Right lung (tissue), 5 donors: ENCODE data around the gene USP13. TPM values are rescaled to one million over a fixed set of nuclear protein-coding genes. Genes with fewer than 3 reads are reported as not detected.
A peak's percentile ranks its signal among the peaks of the same experiment; 100 is the strongest.

Source experiments
- DNase-seq, 2 donors: peaks; one replicate each; pipeline ENCODE4 v3.0.0-alpha.2; 2013
- polyA plus RNA-seq, 5 donors: library from polyadenylated mRNA; unstranded; fragments of 120-200 nt; gene quantifications; one replicate each; pipeline versions ENCODE4 v1.2.1 to v1.2.3, GENCODE V29; 2013; ENCODE audit warnings: inconsistent platforms in 1 of 5, low replicate concordance in 1 of 5; ENCODE audit not compliant: insufficient read length in 5 of 5, insufficient read depth in 1 of 5

The USP13 gene
- polyA plus RNA-seq, 5 donors, result 14.5 to 27.6 (median 23.3) TPM

- no peak for DNase-seq
Measured at GRCh38 chr3:179697736-179698332, 45.0 kb downstream of the USP13 start.

- no peak for DNase-seq
Measured at GRCh38 chr3:179700716-179701115, 47.9 kb downstream of the USP13 start.

GRCh38 chr3:179701176-179701827, 48.5 kb downstream of the USP13 start:
- no peak for DNase-seq

- no peak for DNase-seq
Measured at GRCh38 chr3:179702271-179702947, 49.6 kb downstream of the USP13 start.

GRCh38 chr3:179703816-179704215, 51.0 kb downstream of the USP13 start:
- no peak for DNase-seq

GRCh38 chr3:179706233-179706632, 53.4 kb downstream of the USP13 start:
- DNase-seq, result no peak

- DNase-seq, result no peak
Measured at GRCh38 chr3:179710079-179710478, 57.2 kb downstream of the USP13 start.

GRCh38 chr3:179713643-179714090, 60.8 kb downstream of the USP13 start:
- no peak for DNase-seq

GRCh38 chr3:179715582-179715981, 62.7 kb downstream of the USP13 start:
- no peak for DNase-seq

- DNase-seq, result no peak
Measured at GRCh38 chr3:179716226-179716625, 63.4 kb downstream of the USP13 start.

GRCh38 chr3:179716811-179717210, 64.0 kb downstream of the USP13 start:
- DNase-seq, result no peak

GRCh38 chr3:179717219-179717618, 64.4 kb downstream of the USP13 start:
- DNase-seq, result no peak

GRCh38 chr3:179719048-179719734, 66.4 kb downstream of the USP13 start:
- DNase-seq, result no peak

GRCh38 chr3:179720196-179720595, 67.4 kb downstream of the USP13 start:
- DNase-seq, result no peak

- no peak for DNase-seq
Measured at GRCh38 chr3:179723617-179724016, 70.8 kb downstream of the USP13 start.

GRCh38 chr3:179726075-179726699, 73.3 kb downstream of the USP13 start:
- DNase-seq, result no peak

- DNase-seq, result no peak
Measured at GRCh38 chr3:179729086-179729485, 76.2 kb downstream of the USP13 start.

- DNase-seq, result no peak
Measured at GRCh38 chr3:179729981-179730380, 77.1 kb downstream of the USP13 start.

GRCh38 chr3:179730506-179730905, 77.7 kb downstream of the USP13 start:
- DNase-seq, result no peak

GRCh38 chr3:179731544-179731943, 78.7 kb downstream of the USP13 start:
- peak; percentile 36 to 49 for DNase-seq

- DNase-seq, result no peak
Measured at GRCh38 chr3:179732661-179733348, 80.0 kb downstream of the USP13 start.
